KMS-11 (cell line): ENCODE data around the gene FRYL.
"Not testable (repeated sequence)": the region's sequence is repeated elsewhere in the genome, so short reads cannot be mapped to it uniquely, and the experiment has no call there.

Experiments
- H2AFZ ChIP-seq: fragments of 200-600 bp; sonication (generic); 2 replicates; pipeline ENCODE4 v1.6.1; 2016; ENCODE audit warnings: antibody characterized with exemption, mixed run types, low read depth
- H3K27ac ChIP-seq: fragments of 200-600 bp; sonication (generic); 2 replicates; pipeline ENCODE4 v1.6.1; 2016; ENCODE audit warnings: mild to moderate bottlenecking, mixed run types
- H3K27me3 ChIP-seq: fragments of 200-600 bp; sonication (generic); 2 replicates; pipeline ENCODE4 v1.6.1; 2017; ENCODE audit warnings: mild to moderate bottlenecking, low read depth, mixed run types, moderate library complexity; ENCODE audit not compliant: insufficient read depth
- H3K36me3 ChIP-seq: fragments of 200-600 bp; sonication (generic); 2 replicates; pipeline ENCODE4 v1.6.1; 2017; ENCODE audit warnings: mild to moderate bottlenecking, mixed run types; ENCODE audit not compliant: insufficient read depth
- H3K4me1 ChIP-seq: fragments of 200-600 bp; sonication (generic); 2 replicates; pipeline ENCODE4 v1.6.1; 2016; ENCODE audit warnings: mild to moderate bottlenecking, low read depth, mixed run types; ENCODE audit not compliant: poor library complexity, severe bottlenecking
- H3K4me2 ChIP-seq: fragments of 200-600 bp; sonication (generic); 2 replicates; pipeline ENCODE4 v1.7.0; 2016; ENCODE audit warnings: mild to moderate bottlenecking, mixed run types
- H3K4me3 ChIP-seq: fragments of 200-600 bp; sonication (generic); IDR thresholded peaks from 2 replicates; pipeline ENCODE4 v1.6.1; 2017; ENCODE audit warnings: low read depth, low read length, mixed read lengths; ENCODE audit not compliant: insufficient read depth
- H3K79me2 ChIP-seq: fragments of 200-600 bp; sonication (generic); 2 replicates; pipeline ENCODE4 v1.6.1; 2016; ENCODE audit warnings: low read depth, mixed run types; ENCODE audit not compliant: insufficient read depth
- H3K9ac ChIP-seq: fragments of 200-600 bp; sonication (generic); 2 replicates; pipeline ENCODE4 v1.6.1; 2016; ENCODE audit warnings: mild to moderate bottlenecking, mixed run types
- H4K20me1 ChIP-seq: fragments of 200-600 bp; sonication (generic); 2 replicates; pipeline ENCODE4 v1.6.1; 2016; ENCODE audit warnings: mild to moderate bottlenecking, mixed run types; ENCODE audit not compliant: insufficient read depth
- TF ChIP-seq, protein P1 (sequence below): fragments of 200-600 bp; sonication (generic); conservative IDR thresholded peaks from 2 replicates; pipeline ENCODE4 v1.6.1; 2017; ENCODE audit warnings: low read depth, mild to moderate bottlenecking, antibody characterized with exemption, low read length, moderate library complexity, mixed read lengths

Gene FRYL

DNA sequence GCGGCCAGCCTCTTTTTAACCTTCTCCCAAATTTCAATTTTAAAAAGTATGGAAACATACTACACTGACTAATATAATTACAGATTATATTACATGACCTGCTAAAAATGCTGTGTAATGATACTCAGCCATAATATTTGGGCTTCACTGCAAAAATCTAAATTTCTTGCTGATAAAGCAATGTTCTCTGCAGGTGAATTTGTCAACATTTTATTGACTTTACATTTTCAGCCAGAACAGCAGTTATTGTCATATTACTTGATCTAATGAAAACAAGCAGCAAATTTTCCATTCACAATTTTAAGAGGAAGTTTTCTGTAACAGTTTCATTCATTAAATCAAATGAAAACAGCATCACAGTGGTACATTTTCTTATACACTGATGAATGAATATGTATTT, 91.1 kb downstream of the FRYL start:
- no peak overlapping the region for H3K4me3 ChIP-seq
- no peaks in the 10 kb centered on the region for H3K27me3 ChIP-seq
- H3K4me2 ChIP-seq: peak overlapping the region; percentile 44; the same call in 1 of the 2 replicates
- H3K4me1 ChIP-seq: peaks cover 71% of the 10 kb centered on the region
- H4K20me1 ChIP-seq: no peaks in the 10 kb centered on the region
- H2AFZ ChIP-seq: no peak overlapping the region
- H3K79me2 ChIP-seq: peaks cover 84% of the 10 kb centered on the region; the same call in 1 of the 2 replicates
- TF ChIP-seq, protein P1, sequence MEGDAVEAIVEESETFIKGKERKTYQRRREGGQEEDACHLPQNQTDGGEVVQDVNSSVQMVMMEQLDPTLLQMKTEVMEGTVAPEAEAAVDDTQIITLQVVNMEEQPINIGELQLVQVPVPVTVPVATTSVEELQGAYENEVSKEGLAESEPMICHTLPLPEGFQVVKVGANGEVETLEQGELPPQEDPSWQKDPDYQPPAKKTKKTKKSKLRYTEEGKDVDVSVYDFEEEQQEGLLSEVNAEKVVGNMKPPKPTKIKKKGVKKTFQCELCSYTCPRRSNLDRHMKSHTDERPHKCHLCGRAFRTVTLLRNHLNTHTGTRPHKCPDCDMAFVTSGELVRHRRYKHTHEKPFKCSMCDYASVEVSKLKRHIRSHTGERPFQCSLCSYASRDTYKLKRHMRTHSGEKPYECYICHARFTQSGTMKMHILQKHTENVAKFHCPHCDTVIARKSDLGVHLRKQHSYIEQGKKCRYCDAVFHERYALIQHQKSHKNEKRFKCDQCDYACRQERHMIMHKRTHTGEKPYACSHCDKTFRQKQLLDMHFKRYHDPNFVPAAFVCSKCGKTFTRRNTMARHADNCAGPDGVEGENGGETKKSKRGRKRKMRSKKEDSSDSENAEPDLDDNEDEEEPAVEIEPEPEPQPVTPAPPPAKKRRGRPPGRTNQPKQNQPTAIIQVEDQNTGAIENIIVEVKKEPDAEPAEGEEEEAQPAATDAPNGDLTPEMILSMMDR: no peak
- no peak overlapping the region for H3K27ac ChIP-seq
- H3K9ac ChIP-seq: no peak overlapping the region
- H3K36me3 ChIP-seq: no peaks in the 10 kb centered on the region

DNA sequence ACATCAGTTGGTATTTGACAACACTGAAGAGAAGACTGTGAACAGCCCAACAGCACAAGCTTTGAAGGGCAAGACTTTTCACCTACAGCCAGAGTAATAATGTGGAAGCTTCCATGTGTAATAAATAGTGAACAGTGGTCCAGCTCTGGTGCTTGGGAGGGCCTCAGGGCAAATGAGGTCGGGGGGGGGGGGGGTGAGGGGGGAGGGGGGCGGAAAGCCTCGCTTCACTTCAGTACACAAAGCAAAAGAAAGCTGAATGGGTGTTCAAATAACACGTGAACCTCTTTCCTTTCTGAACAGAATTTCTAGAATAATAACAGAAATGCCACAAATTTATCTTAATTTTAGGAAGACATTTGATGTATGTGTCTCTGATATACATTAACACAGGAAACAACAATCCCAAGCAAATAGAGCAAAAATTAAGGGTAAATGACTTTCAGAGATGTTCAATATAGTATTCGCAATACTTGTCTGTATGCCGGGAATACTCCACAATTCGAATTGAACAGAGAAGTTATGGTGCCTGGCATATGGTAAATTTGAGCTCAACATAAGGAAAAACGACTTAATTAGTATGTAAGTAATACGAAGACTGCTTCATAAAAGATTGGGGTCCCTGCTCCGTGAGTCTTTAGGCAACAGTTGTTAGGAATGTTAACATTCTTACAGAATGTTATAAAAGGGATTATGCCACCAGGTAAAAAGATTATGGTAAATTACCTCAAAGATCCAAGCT, 92.6 kb downstream of the FRYL start:
- H3K27me3 ChIP-seq: no peaks in the 10 kb centered on the region
- TF ChIP-seq, protein P1: no peak
- no peak overlapping the region for H3K27ac ChIP-seq
- peaks cover 75% of the 10 kb centered on the region; the same call in 1 of the 2 replicates for H3K79me2 ChIP-seq
- H2AFZ ChIP-seq: no peak overlapping the region
- H3K9ac ChIP-seq: no peak overlapping the region
- H3K36me3 ChIP-seq: no peaks in the 10 kb centered on the region
- H3K4me1 ChIP-seq: peaks cover 59% of the 10 kb centered on the region
- no peak overlapping the region for H3K4me2 ChIP-seq
- H4K20me1 ChIP-seq: no peaks in the 10 kb centered on the region
- no peak overlapping the region for H3K4me3 ChIP-seq

DNA sequence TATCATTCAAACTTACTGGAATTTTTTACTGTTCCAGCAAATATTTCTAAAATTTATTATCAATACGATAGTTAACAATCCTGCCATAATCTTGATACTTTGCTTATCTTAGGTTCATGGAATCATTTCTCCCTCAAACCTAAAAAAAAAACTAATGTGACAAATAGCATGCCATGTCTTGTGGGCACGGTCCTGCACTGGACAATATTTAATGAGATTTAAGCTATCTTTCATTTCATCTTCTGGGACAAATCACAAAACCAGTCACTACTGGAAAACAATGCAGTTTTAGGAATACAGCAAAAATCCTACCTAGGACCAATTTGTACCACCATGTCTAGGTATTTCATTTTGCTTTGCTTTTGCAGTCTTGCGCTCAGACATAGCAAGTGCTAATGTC, 93.7 kb downstream of the FRYL start:
- H3K4me3 ChIP-seq: no peak overlapping the region
- H3K79me2 ChIP-seq: peaks cover 74% of the 10 kb centered on the region
- peaks cover 59% of the 10 kb centered on the region for H3K4me1 ChIP-seq
- H2AFZ ChIP-seq: no peak overlapping the region
- TF ChIP-seq, protein P1: no peak
- no peak overlapping the region for H3K9ac ChIP-seq
- no peak overlapping the region for H3K27ac ChIP-seq
- no peak overlapping the region for H3K4me2 ChIP-seq
- H4K20me1 ChIP-seq: no peaks in the 10 kb centered on the region
- no peaks in the 10 kb centered on the region for H3K27me3 ChIP-seq
- H3K36me3 ChIP-seq: no peaks in the 10 kb centered on the region

DNA sequence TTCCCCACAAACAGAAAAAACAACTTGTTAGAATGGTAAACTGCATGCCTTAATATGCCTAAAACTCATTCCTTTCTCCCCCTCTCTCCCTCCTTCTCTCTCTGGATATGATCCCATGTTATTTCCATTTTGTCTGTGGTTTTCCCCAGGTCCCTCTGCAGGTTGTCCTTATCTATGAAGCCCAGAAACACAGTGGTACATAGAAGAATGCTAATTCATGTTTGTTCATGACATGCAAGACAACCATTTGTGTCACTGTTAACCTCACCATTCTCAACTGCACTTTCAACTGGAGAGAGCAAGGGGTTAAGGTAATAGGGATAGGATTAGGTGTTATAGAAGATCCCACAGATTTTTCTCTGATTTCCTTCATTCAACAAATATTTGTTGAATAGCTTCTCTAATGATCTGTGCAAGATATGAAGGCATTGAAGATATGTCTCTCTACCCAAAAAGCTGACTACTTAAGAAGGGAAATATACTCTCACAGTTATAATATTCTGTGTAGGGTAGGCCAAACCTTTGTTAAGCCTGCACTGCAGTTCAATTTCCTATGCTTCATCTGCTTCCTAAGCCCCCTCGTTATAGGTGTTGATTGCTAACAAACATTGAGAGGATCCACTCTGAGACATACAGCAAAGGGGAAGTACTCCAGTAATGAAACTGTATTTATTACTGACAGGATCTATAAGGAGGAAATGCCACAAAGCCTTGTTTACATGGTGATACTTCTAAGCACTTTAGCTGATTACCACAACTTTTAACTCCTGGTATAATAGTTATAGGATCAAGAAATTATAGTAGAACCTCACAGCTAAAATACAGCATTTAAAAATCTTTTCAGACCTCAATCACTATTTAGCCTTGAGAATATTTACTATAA, 96.1 kb downstream of the FRYL start:
- no peak overlapping the region for H3K4me2 ChIP-seq
- H3K79me2 ChIP-seq: peaks cover 75% of the 10 kb centered on the region
- no peak overlapping the region for H3K9ac ChIP-seq
- H3K27ac ChIP-seq: no peak overlapping the region
- H3K4me3 ChIP-seq: no peak overlapping the region
- H3K36me3 ChIP-seq: no peaks in the 10 kb centered on the region
- TF ChIP-seq, protein P1: no peak
- H2AFZ ChIP-seq: no peak overlapping the region
- H3K27me3 ChIP-seq: no peaks in the 10 kb centered on the region
- H4K20me1 ChIP-seq: no peaks in the 10 kb centered on the region
- peaks cover 46% of the 10 kb centered on the region for H3K4me1 ChIP-seq

DNA sequence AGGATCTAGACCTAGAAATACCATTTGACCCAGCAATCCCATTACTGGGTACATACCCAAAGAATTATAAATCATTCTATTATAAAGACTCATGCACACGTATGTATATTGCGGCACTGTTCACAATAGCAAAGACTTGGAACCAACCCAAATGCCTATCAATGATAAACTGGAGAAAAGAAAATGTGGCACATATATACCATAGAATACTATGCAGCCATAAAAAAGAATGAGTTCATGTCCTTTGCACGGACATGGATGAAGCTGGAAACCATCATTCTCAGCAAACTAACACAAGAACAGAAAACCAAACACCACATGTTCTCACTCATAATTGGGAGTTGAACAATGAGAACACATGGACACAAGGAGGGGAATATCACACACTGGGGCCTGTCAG, 97.2 kb downstream of the FRYL start:
- not testable (repeated sequence) for H3K4me2 ChIP-seq, H4K20me1 ChIP-seq, H3K36me3 ChIP-seq, H3K27me3 ChIP-seq, H2AFZ ChIP-seq, H3K27ac ChIP-seq, H3K4me3 ChIP-seq, H3K9ac ChIP-seq
- Histone ChIP-seq H3K79me2 (peaks cover 68% of the 10 kb centered on the region), H3K4me1 (peaks cover 34% of the 10 kb centered on the region)
